GM21737 (cell line): Measurements from ENCODE around the gene CPSF6.
"Not testable (repeated sequence)": the region's sequence is repeated elsewhere in the genome, so short reads cannot be mapped to it uniquely, and the experiment has no call there.

Source experiments
- ATAC-seq: cut with Tn5 transposase; IDR thresholded peaks from one replicate; pipeline ENCODE4 v1.9.1; 2021; ENCODE audit warnings: mild to moderate bottlenecking, moderate library complexity; ENCODE audit not compliant: unreplicated experiment

CPSF6 gene

GRCh38 chr12:69258655-69259054 is 19.3 kb downstream of the CPSF6 start:
- no peak for ATAC-seq

GRCh38 chr12:69262264-69262974 is 23.1 kb downstream of the CPSF6 start:
- no peak for ATAC-seq

DNA sequence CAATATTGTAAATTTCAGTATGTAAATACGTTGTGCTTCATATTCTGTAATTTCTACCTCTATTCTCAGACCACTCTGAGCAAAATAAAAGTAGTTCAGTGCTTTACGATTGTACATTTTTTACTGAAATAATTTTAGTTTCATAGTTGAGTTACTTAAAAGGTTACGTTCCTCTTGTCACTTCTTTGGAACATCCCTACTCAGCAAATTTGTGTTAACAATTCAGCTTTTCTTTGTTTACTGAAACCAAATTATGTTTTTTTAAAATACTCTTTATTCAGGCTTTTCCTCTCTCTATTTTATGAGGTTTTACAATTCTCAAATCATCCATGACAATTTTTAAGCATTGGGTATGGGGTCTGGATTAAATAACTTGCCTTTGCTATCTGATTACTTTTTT is 25.8 kb downstream of the CPSF6 start:
- no peak for ATAC-seq

DNA sequence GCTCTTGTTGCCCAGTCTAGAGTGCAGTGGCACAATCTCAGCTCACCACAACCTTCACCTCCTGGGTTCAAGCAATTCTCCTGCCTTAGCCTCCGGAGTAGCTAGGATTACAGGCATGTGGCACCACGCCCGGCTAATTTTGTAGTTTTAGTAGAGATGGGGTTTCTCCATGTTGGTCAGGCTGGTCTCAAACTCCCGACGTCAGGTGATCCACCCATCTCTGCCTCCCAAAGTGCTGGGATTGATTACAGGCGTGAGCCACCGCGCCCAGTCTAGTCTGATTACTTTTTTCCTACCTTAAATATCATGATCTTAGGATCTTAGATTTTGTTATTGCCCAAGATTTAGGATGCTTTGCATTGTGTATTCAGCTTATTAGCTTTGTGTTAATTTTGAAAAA is 26.3 kb downstream of the CPSF6 start:
- ATAC-seq: not testable (repeated sequence)

DNA sequence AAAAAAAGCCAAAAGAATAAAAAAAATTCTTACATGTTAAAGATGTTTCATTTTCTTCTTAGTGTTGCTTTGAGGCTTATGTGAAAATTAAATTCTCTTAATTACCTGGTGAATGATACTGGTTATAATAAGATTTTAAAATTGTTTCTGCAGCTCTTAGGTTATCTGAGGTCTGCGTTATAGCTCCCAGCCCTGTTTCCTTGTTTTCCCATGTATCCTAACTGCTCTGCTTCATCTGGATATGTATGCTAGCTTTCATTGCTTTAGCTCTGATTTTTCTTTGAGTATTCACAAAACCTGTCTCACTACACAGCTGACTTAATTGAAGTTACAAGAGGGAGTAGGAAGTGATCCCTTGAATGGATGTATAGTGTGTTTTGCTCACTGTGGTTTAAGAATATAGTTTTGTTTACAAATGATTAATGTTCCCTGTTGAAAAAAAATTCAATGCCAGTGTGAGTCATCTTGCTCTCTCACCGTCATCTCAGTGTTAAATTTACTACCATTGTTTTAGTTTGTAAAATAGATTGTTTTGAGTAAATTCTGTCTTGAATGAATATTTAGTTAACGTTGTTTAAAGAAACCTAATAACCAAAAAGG is 26.8 kb downstream of the CPSF6 start:
- no peak for ATAC-seq

DNA sequence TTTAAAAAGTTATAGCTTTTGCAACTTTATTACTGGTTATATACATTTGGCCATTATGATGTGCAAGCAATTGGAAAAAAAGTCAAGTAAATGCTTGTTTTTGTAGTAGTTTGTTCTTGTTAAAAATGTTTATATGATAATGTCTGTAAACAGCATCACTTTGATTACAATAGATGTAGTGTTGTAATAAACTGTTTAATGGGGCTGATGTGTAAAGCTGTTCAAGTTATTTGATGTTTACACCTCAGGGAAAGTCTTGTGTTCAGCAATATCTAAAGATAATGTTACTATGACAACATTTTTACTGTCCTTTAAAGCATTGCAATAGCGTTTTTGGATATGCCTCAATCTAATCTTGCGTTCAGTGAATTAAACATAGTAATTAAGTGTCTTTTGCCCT is 30.4 kb downstream of the CPSF6 start:
- no peak for ATAC-seq

DNA sequence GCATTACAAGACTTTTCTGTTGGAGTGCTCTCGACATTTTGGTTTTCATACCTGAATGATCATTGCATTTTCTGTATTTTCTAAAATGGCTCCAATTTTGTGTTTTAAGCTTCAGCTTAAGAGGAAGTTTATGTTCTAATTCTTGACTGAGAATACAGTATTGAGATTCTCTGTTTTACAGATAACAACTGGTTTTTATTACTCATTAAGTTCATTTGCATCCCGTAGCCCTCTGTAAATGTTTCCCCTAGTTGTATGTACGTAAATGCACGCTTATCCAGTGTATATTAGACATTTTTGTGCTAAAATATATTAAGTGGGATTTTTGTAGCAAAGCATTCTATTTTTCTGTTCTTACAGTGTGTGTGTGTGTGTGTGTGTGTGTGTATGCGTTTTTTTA is 33.1 kb downstream of the CPSF6 start:
- no peak for ATAC-seq

DNA sequence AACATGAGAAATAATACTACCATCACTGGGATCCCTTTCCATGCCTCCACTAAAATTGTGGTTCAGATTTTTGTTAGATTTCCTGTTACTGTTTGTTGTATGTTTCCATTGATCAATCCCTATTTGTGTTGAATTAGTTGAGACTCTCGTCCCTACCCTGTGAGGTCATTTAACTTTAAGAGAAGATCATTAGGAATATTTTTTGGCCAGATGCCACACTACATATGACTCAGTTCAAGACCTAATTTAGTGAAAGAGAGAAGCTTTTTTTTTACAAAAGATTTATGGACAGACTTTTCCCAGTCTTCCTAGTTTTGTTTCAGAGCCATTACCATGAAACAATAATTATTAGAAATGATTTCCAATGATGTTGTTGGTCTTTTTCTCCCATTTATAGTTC is 35.5 kb downstream of the CPSF6 start:
- no peak for ATAC-seq

DNA sequence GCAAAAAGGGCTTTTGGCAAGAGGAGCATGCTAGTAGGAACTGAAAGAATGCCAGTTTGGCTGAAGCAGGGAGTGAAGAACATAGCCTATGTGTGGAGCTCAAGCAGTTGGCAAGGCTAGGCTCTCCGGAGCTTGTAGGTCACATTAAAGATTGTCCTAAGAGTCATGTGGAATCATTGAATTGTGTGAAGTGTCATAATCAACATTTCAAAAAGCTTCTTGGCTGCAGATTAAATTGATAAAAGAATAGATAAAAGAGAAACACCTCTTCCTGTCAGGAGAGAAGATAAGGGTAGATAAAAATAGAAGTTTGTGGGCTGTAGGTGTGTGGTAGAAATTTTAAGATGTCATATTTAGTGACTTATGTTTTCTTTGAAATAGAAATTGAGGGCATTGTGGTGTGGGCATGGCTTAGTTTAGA is 36.1 kb downstream of the CPSF6 start:
- ATAC-seq: no peak

GRCh38 chr12:69278814-69279782 is 39.7 kb downstream of the CPSF6 start:
- ATAC-seq: no peak

- no peak for ATAC-seq
These were observed 44.8 kb downstream of the CPSF6 start for GRCh38 chr12:69284131-69284530.

DNA sequence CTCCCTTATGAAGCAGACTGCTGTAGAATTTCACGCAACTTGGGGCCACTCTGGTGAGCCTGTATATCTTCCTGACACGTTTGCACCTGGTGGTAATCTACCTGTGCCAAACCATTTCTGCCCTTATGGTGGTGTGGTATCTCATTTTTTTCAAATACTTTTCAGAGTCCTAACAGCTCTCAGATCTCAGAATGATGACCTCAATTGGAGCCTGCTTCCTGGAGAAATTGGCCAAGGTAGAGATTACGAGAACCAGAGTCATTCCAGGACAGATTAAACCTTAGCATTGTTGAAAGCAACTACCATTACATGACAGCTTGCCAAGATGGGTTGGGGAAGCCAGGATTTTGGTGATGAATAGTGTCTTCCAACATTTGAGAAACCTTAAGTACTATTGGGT is 48.2 kb downstream of the CPSF6 start:
- no peak for ATAC-seq

GRCh38 chr12:69290545-69291277 is 51.3 kb downstream of the CPSF6 start:
- peak; percentile 99 for ATAC-seq

GRCh38 chr12:69291278-69291593 is 51.9 kb downstream of the CPSF6 start:
- no peak for ATAC-seq

DNA sequence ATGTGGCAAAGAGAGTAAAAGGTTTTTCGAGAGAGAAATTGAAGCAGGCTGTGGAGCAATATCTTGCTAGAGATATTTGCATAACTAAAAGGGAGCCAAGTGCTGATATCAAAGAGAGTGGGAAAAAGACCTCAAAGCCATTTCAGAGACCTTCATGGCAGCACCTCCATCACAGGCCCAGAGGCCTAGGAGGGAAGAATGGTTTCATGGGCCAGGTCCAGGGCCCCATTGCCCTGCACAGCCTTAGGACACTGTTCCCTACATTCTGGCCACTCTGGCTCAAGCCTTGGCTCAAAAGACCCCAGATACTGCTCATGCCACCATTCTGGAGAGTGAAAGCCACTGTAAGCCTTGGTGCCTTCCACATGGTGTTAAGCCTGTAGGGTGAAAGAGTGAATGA is 58.8 kb downstream of the CPSF6 start:
- ATAC-seq: no peak

- no peak for ATAC-seq
These were observed 59.6 kb downstream of the CPSF6 start for GRCh38 chr12:69298947-69299346.

DNA sequence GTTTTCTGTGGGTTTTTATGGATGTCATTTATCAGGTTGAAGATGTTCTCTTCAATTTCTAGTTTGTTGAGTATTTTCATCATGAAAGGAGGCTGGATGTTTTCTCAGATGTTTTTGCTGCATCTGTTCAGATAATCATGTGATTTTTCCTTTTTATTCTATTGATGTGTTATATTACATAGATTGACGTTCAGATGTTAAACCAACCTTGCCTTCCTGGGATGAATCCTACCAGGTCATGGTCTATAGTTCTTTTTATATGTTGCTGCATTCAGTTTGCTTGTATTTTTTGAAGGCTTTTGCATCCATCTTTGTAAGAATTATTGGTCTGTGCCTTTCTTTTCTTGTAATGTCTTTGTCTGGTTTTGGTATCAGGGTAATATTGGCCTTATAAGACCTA is 64.9 kb downstream of the CPSF6 start:
- no peak for ATAC-seq

- no peak for ATAC-seq
These were observed 70.1 kb downstream of the CPSF6 start for GRCh38 chr12:69309461-69309860.

- ATAC-seq: no peak
These were observed 73.8 kb downstream of the CPSF6 start for GRCh38 chr12:69313209-69313608.

GRCh38 chr12:69316784-69317183 is 77.4 kb downstream of the CPSF6 start:
- ATAC-seq: not testable (repeated sequence)

DNA sequence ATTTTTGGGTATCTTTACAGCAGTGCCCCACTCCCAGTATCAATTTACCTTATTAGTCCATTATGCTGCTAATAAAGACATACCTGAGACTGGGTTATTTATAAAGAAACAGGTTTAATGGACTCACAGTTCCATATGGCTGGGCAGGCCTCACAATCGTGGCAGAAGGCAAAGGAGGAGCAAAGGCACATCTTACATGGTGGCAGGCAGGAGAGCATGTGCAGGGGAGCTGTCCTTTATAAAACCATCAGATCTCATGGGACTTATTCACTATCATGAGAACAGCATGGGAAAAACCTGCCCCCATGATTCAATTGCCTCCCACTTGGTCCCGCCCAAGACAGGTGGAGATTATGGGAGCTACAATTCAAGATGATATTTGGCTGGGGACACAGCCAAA is 77.9 kb downstream of the CPSF6 start:
- not testable (repeated sequence) for ATAC-seq
